A549 (cell line): ENCODE measurements around the gene RIMBP2.

Experiments used
- BHLHE40 ChIP-seq: IDR thresholded peaks from 2 replicates; pipeline ENCODE4 v1.6.1; 2012; ENCODE audit warnings: low read depth, low read length, inconsistent platforms
- CBX8 ChIP-seq: fragments of 200-600 bp; sonication (generic); IDR thresholded peaks from 2 replicates; pipeline ENCODE4 v1.6.1; 2016
- CHD2 ChIP-seq: fragments of 150-350 bp; IDR thresholded peaks from 2 replicates; pipeline ENCODE4 v1.6.1; 2014; ENCODE audit warnings: low read length; ENCODE audit not compliant: partially characterized antibody
- EP300 ChIP-seq, 2 experiments: fragments of >200 bp; sonication (Bioruptor Twin); formaldehyde crosslinking; IDR thresholded peaks; 2 replicates in 1 of 2; 3 replicates in 1 of 2; pipeline ENCODE4 v1.6.1; 2016 to 2017
- FOXS1 ChIP-seq: fragments of 250-450 bp; sonication (Bioruptor Pico); IDR thresholded peaks from 2 replicates; pipeline ENCODE4 v1.5.0; 2020; ENCODE audit warnings: mild to moderate bottlenecking, moderate library complexity
- HDAC2 ChIP-seq: fragments of 200-600 bp; sonication (generic); IDR thresholded peaks from 2 replicates; pipeline ENCODE4 v1.6.1; 2016
- MAZ ChIP-seq: fragments of 150-350 bp; IDR thresholded peaks from 2 replicates; pipeline ENCODE4 v1.6.1; 2014; ENCODE audit warnings: antibody characterized with exemption, low read depth, low read length, borderline replicate concordance
- MYC ChIP-seq: IDR thresholded peaks from 2 replicates; pipeline ENCODE4 v1.6.1; 2012; ENCODE audit warnings: mild to moderate bottlenecking, inconsistent platforms, low read length, improper control_type of control experiment, borderline replicate concordance
- PHF8 ChIP-seq: fragments of 200-600 bp; sonication (generic); IDR thresholded peaks from 2 replicates; pipeline ENCODE4 v1.6.1; 2016; ENCODE audit warnings: low read depth, mild to moderate bottlenecking, antibody characterized with exemption, moderate library complexity, borderline replicate concordance
- POLR2A ChIP-seq: IDR thresholded peaks from 2 replicates; pipeline ENCODE4 v1.6.1; 2012; ENCODE audit warnings: mild to moderate bottlenecking, low read length
- RARB ChIP-seq: fragments of 250-450 bp; sonication (Bioruptor Pico); IDR thresholded peaks from 2 replicates; pipeline ENCODE4 v1.8.0; 2021; ENCODE audit warnings: mild to moderate bottlenecking, moderate library complexity
- TF ChIP-seq, protein P1 (sequence below): fragments of >200 bp; sonication (Bioruptor Twin); formaldehyde crosslinking; IDR thresholded peaks from 3 replicates; pipeline ENCODE4 v1.5.1; 2016
- TF ChIP-seq, protein P2 (sequence below): fragments of 200-600 bp; sonication (generic); IDR thresholded peaks from 2 replicates; pipeline ENCODE4 v1.6.1; 2016; ENCODE audit warnings: antibody characterized with exemption, mild to moderate bottlenecking, moderate library complexity
- TF ChIP-seq, protein P3 (sequence below): IDR thresholded peaks from 2 replicates; pipeline ENCODE4 v1.6.1; 2012

DNA sequence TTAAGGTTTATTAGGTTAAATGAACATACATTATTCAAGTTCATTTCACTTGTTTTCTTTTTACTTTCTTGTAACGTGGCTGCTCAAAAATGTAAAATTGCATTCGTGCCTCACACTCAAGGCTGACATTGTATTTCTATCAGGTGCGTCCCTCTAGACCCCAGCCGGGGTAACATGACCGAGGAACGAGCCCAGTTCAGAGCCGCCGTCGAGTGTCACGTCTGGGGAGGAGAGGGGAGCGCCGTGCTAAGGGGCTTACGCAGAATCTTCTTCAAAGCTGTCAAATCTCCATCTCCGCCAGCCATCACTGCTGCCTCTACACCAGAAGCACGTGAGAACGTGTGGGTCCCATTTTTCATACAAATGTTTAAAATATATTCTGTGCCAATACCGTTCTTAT lies 170.6 kb downstream of the RIMBP2 start:
- TF ChIP-seq, protein P1, sequence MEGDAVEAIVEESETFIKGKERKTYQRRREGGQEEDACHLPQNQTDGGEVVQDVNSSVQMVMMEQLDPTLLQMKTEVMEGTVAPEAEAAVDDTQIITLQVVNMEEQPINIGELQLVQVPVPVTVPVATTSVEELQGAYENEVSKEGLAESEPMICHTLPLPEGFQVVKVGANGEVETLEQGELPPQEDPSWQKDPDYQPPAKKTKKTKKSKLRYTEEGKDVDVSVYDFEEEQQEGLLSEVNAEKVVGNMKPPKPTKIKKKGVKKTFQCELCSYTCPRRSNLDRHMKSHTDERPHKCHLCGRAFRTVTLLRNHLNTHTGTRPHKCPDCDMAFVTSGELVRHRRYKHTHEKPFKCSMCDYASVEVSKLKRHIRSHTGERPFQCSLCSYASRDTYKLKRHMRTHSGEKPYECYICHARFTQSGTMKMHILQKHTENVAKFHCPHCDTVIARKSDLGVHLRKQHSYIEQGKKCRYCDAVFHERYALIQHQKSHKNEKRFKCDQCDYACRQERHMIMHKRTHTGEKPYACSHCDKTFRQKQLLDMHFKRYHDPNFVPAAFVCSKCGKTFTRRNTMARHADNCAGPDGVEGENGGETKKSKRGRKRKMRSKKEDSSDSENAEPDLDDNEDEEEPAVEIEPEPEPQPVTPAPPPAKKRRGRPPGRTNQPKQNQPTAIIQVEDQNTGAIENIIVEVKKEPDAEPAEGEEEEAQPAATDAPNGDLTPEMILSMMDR, result no peak
- TF ChIP-seq BHLHE40 (no peak), FOXS1 (CRISPR knock-in tag) (no peak), HDAC2 (no peak), EP300 (IDR thresholded peaks at IDR 0.05) (no peak), POLR2A (no peak), MYC (no peak), MAZ (no peak), CHD2 (no peak), RARB (CRISPR knock-in tag) (no peak), PHF8 (no peak), CBX8 (no peak)
- TF ChIP-seq, protein P2, sequence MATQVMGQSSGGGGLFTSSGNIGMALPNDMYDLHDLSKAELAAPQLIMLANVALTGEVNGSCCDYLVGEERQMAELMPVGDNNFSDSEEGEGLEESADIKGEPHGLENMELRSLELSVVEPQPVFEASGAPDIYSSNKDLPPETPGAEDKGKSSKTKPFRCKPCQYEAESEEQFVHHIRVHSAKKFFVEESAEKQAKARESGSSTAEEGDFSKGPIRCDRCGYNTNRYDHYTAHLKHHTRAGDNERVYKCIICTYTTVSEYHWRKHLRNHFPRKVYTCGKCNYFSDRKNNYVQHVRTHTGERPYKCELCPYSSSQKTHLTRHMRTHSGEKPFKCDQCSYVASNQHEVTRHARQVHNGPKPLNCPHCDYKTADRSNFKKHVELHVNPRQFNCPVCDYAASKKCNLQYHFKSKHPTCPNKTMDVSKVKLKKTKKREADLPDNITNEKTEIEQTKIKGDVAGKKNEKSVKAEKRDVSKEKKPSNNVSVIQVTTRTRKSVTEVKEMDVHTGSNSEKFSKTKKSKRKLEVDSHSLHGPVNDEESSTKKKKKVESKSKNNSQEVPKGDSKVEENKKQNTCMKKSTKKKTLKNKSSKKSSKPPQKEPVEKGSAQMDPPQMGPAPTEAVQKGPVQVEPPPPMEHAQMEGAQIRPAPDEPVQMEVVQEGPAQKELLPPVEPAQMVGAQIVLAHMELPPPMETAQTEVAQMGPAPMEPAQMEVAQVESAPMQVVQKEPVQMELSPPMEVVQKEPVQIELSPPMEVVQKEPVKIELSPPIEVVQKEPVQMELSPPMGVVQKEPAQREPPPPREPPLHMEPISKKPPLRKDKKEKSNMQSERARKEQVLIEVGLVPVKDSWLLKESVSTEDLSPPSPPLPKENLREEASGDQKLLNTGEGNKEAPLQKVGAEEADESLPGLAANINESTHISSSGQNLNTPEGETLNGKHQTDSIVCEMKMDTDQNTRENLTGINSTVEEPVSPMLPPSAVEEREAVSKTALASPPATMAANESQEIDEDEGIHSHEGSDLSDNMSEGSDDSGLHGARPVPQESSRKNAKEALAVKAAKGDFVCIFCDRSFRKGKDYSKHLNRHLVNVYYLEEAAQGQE, result no peak
- TF ChIP-seq, protein P3, sequence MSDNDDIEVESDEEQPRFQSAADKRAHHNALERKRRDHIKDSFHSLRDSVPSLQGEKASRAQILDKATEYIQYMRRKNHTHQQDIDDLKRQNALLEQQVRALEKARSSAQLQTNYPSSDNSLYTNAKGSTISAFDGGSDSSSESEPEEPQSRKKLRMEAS, result no peak
